HEK293 (cell line): ENCODE measurements around the gene TP53BP2.

Experiments used
- FEZF1 ChIP-seq: fragments of 450-650 bp; formaldehyde crosslinking; IDR thresholded peaks from 2 replicates; pipeline ENCODE4 v1.5.1; 2016; ENCODE audit warnings: missing biosample characterization, missing genetic modification characterization
- PRDM1 ChIP-seq: fragments of 450-650 bp; formaldehyde crosslinking; IDR thresholded peaks from 2 replicates; pipeline ENCODE4; 2016; ENCODE audit warnings: missing biosample characterization, missing genetic modification characterization
- SETDB1 ChIP-seq: IDR thresholded peaks from one replicate; pipeline ENCODE4 v1.6.1; 2017; ENCODE audit warnings: mild to moderate bottlenecking, low read length, moderate library complexity, mixed read lengths; ENCODE audit not compliant: insufficient read length
- ZBTB20 ChIP-seq: fragments of 450-650 bp; formaldehyde crosslinking; IDR thresholded peaks from 2 replicates; pipeline ENCODE4 v1.5.1; 2016; ENCODE audit warnings: missing biosample characterization, missing genetic modification characterization
- ZFHX2 ChIP-seq: fragments of 450-650 bp; formaldehyde crosslinking; conservative IDR thresholded peaks from 2 replicates; pipeline ENCODE4 v1.5.1; 2016; ENCODE audit warnings: missing biosample characterization, missing genetic modification characterization
- ZFP3 ChIP-seq: fragments of 450-650 bp; formaldehyde crosslinking; IDR thresholded peaks from 2 replicates; pipeline ENCODE4 v1.5.1; 2016; ENCODE audit warnings: low read depth, missing biosample characterization, missing genetic modification characterization
- ZFP41 ChIP-seq: fragments of 450-650 bp; formaldehyde crosslinking; IDR thresholded peaks from 2 replicates; pipeline ENCODE4 v1.5.1; 2016; ENCODE audit warnings: missing biosample characterization, missing genetic modification characterization, borderline replicate concordance
- ZNF114 ChIP-seq: fragments of 450-650 bp; formaldehyde crosslinking; IDR thresholded peaks from 2 replicates; pipeline ENCODE4 v1.5.0; 2017; ENCODE audit warnings: missing biosample characterization, missing genetic modification characterization
- ZNF223 ChIP-seq: fragments of 450-650 bp; formaldehyde crosslinking; IDR thresholded peaks from 2 replicates; pipeline ENCODE4 v1.5.1; 2016; ENCODE audit warnings: missing biosample characterization, missing genetic modification characterization
- ZNF24 ChIP-seq: fragments of 450-650 bp; formaldehyde crosslinking; IDR thresholded peaks from 2 replicates; pipeline ENCODE4 v1.5.1; 2016; ENCODE audit warnings: missing biosample characterization, missing genetic modification characterization
- ZNF266 ChIP-seq: fragments of 450-650 bp; formaldehyde crosslinking; IDR thresholded peaks from 2 replicates; pipeline ENCODE4 v1.5.1; 2016; ENCODE audit warnings: missing biosample characterization, missing genetic modification characterization, low read depth
- ZNF302 ChIP-seq: fragments of 450-650 bp; formaldehyde crosslinking; IDR thresholded peaks from 2 replicates; pipeline ENCODE4 v1.5.1; 2016; ENCODE audit warnings: missing biosample characterization, missing genetic modification characterization, low read depth
- ZNF341 ChIP-seq: fragments of 450-650 bp; formaldehyde crosslinking; IDR thresholded peaks from 2 replicates; pipeline ENCODE4; 2016; ENCODE audit warnings: low read depth, missing biosample characterization, missing genetic modification characterization
- ZNF433 ChIP-seq: fragments of 450-650 bp; formaldehyde crosslinking; IDR thresholded peaks from 2 replicates; pipeline ENCODE4 v1.5.1; 2016; ENCODE audit warnings: missing biosample characterization, missing genetic modification characterization, low read depth
- ZNF48 ChIP-seq: fragments of 450-650 bp; formaldehyde crosslinking; IDR thresholded peaks from 2 replicates; pipeline ENCODE4 v1.5.1; 2016; ENCODE audit warnings: missing biosample characterization, missing genetic modification characterization
- ZNF555 ChIP-seq: fragments of 450-650 bp; formaldehyde crosslinking; conservative IDR thresholded peaks from 2 replicates; pipeline ENCODE4 v1.5.1; 2017; ENCODE audit warnings: missing biosample characterization, mild to moderate bottlenecking, missing genetic modification characterization, inconsistent platforms
- ZNF558 ChIP-seq: fragments of 450-650 bp; formaldehyde crosslinking; IDR thresholded peaks from 2 replicates; pipeline ENCODE4 v1.5.1; 2016; ENCODE audit warnings: missing biosample characterization, missing genetic modification characterization
- ZNF585B ChIP-seq: fragments of 450-650 bp; formaldehyde crosslinking; IDR thresholded peaks from 2 replicates; pipeline ENCODE4 v1.5.1; 2016; ENCODE audit warnings: missing biosample characterization, missing genetic modification characterization
- ZNF776 ChIP-seq: fragments of 450-650 bp; formaldehyde crosslinking; IDR thresholded peaks from 2 replicates; pipeline ENCODE4 v1.5.0; 2017; ENCODE audit warnings: missing biosample characterization, missing genetic modification characterization, borderline replicate concordance
- ZNF785 ChIP-seq: fragments of 450-650 bp; formaldehyde crosslinking; IDR thresholded peaks from 2 replicates; pipeline ENCODE4 v1.5.1; 2016; ENCODE audit warnings: missing biosample characterization, missing genetic modification characterization
- ZSCAN23 ChIP-seq: fragments of 450-650 bp; formaldehyde crosslinking; IDR thresholded peaks from 2 replicates; pipeline ENCODE4 v1.5.1; 2016; ENCODE audit warnings: missing biosample characterization, missing genetic modification characterization
- ZSCAN30 ChIP-seq: fragments of 450-650 bp; IDR thresholded peaks from 2 replicates; pipeline ENCODE4 v1.5.1; 2018; ENCODE audit warnings: missing biosample characterization, mild to moderate bottlenecking, missing genetic modification characterization, moderate library complexity
- TF ChIP-seq, protein P1 (sequence below): fragments of 450-650 bp; formaldehyde crosslinking; IDR thresholded peaks from 2 replicates; pipeline ENCODE4 v1.5.1; 2016; ENCODE audit warnings: missing biosample characterization, missing genetic modification characterization
- TF ChIP-seq, protein P2 (sequence below): fragments of 450-650 bp; formaldehyde crosslinking; IDR thresholded peaks from 2 replicates; pipeline ENCODE4 v1.5.1; 2016; ENCODE audit warnings: missing biosample characterization, missing genetic modification characterization
- TF ChIP-seq, protein P3 (sequence below): fragments of 450-650 bp; formaldehyde crosslinking; IDR thresholded peaks from 2 replicates; pipeline ENCODE4 v1.5.1; 2016; ENCODE audit warnings: missing biosample characterization, missing genetic modification characterization
- TF ChIP-seq, protein P4 (sequence below): fragments of 450-650 bp; formaldehyde crosslinking; IDR thresholded peaks from 2 replicates; pipeline ENCODE4 v1.5.0; 2017; ENCODE audit warnings: missing biosample characterization, missing genetic modification characterization, borderline replicate concordance
- TF ChIP-seq, protein P5 (sequence below): fragments of 450-650 bp; formaldehyde crosslinking; IDR thresholded peaks from 2 replicates; pipeline ENCODE4 v1.5.1; 2016; ENCODE audit warnings: missing biosample characterization, missing genetic modification characterization
- TF ChIP-seq, protein P6 (sequence below): fragments of 450-650 bp; formaldehyde crosslinking; IDR thresholded peaks from 2 replicates; pipeline ENCODE4 v1.5.1; 2016; ENCODE audit warnings: missing biosample characterization, missing genetic modification characterization

Gene TP53BP2

DNA sequence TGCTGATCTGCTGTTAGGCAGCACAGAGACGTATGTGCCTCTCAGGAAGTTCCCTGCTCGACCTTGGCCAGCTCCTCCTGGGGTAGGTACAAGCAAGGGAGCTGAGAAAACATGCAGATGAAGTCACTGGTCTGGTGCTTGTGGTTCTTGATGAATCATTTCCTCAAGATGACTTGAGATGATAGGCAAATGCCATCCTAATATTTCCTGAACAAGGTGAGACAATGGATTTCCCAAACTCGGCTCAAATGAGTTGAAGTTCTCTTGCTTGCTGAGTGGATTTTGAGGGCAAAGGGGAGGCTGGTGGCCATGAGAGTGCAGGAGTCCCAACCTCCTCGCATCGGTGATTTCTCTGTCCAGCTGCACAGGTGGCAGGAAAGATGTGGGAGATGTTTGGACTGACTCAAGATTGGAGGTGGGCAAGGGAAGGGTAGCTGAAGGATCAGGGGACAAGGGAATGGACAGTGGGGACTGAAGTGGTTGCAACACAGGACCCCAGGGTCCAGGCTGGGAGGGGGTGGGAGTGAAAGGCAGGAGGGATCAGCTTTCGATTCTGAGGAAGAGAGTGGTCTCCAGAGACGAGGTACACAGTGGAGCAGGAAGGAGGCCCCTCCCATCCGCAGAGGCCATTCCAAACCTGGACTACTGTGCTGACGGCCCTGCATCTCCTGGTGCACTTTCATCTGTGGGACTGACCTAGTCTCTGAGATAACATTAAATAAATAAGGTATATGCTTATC, 69.5 kb downstream of the TP53BP2 start (continued):
- TF ChIP-seq, protein P1, sequence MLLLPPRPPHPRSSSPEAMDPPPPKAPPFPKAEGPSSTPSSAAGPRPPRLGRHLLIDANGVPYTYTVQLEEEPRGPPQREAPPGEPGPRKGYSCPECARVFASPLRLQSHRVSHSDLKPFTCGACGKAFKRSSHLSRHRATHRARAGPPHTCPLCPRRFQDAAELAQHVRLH (tag by site-specific recombination), result no peak
- TF ChIP-seq FEZF1 (tag by site-specific recombination), result no peak
- TF ChIP-seq, protein P2, sequence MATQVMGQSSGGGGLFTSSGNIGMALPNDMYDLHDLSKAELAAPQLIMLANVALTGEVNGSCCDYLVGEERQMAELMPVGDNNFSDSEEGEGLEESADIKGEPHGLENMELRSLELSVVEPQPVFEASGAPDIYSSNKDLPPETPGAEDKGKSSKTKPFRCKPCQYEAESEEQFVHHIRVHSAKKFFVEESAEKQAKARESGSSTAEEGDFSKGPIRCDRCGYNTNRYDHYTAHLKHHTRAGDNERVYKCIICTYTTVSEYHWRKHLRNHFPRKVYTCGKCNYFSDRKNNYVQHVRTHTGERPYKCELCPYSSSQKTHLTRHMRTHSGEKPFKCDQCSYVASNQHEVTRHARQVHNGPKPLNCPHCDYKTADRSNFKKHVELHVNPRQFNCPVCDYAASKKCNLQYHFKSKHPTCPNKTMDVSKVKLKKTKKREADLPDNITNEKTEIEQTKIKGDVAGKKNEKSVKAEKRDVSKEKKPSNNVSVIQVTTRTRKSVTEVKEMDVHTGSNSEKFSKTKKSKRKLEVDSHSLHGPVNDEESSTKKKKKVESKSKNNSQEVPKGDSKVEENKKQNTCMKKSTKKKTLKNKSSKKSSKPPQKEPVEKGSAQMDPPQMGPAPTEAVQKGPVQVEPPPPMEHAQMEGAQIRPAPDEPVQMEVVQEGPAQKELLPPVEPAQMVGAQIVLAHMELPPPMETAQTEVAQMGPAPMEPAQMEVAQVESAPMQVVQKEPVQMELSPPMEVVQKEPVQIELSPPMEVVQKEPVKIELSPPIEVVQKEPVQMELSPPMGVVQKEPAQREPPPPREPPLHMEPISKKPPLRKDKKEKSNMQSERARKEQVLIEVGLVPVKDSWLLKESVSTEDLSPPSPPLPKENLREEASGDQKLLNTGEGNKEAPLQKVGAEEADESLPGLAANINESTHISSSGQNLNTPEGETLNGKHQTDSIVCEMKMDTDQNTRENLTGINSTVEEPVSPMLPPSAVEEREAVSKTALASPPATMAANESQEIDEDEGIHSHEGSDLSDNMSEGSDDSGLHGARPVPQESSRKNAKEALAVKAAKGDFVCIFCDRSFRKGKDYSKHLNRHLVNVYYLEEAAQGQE (tag by site-specific recombination), result peak; percentile 89
- TF ChIP-seq ZSCAN23, result no peak
- TF ChIP-seq ZNF223, result no peak
- TF ChIP-seq ZNF585B, result no peak
- no peak for TF ChIP-seq ZNF785 (tag by site-specific recombination)
- TF ChIP-seq ZNF48 (tag by site-specific recombination), result no peak
- peak; percentile 89 for TF ChIP-seq PRDM1 (tag by site-specific recombination)
- no peak for TF ChIP-seq ZNF114 (tag by site-specific recombination)
- TF ChIP-seq, protein P3, sequence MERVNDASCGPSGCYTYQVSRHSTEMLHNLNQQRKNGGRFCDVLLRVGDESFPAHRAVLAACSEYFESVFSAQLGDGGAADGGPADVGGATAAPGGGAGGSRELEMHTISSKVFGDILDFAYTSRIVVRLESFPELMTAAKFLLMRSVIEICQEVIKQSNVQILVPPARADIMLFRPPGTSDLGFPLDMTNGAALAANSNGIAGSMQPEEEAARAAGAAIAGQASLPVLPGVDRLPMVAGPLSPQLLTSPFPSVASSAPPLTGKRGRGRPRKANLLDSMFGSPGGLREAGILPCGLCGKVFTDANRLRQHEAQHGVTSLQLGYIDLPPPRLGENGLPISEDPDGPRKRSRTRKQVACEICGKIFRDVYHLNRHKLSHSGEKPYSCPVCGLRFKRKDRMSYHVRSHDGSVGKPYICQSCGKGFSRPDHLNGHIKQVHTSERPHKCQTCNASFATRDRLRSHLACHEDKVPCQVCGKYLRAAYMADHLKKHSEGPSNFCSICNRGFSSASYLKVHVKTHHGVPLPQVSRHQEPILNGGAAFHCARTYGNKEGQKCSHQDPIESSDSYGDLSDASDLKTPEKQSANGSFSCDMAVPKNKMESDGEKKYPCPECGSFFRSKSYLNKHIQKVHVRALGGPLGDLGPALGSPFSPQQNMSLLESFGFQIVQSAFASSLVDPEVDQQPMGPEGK, result no peak
- no peak for TF ChIP-seq ZNF433 (tag by site-specific recombination)
- TF ChIP-seq, protein P4, sequence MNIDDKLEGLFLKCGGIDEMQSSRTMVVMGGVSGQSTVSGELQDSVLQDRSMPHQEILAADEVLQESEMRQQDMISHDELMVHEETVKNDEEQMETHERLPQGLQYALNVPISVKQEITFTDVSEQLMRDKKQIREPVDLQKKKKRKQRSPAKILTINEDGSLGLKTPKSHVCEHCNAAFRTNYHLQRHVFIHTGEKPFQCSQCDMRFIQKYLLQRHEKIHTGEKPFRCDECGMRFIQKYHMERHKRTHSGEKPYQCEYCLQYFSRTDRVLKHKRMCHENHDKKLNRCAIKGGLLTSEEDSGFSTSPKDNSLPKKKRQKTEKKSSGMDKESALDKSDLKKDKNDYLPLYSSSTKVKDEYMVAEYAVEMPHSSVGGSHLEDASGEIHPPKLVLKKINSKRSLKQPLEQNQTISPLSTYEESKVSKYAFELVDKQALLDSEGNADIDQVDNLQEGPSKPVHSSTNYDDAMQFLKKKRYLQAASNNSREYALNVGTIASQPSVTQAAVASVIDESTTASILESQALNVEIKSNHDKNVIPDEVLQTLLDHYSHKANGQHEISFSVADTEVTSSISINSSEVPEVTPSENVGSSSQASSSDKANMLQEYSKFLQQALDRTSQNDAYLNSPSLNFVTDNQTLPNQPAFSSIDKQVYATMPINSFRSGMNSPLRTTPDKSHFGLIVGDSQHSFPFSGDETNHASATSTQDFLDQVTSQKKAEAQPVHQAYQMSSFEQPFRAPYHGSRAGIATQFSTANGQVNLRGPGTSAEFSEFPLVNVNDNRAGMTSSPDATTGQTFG, result no peak
- no peak for TF ChIP-seq ZNF266 (tag by site-specific recombination)
- no peak for TF ChIP-seq ZFP41 (tag by site-specific recombination)
- no peak for TF ChIP-seq ZNF302 (tag by site-specific recombination)
- no peak for TF ChIP-seq ZSCAN30 (tag by site-specific recombination)
- no peak for TF ChIP-seq ZFP3 (tag by site-specific recombination)
- no peak for TF ChIP-seq ZNF776 (tag by site-specific recombination)
- no peak for TF ChIP-seq SETDB1
- no peak for TF ChIP-seq ZNF555
- no peak for TF ChIP-seq ZNF341 (tag by site-specific recombination)
- TF ChIP-seq ZNF558 (tag by site-specific recombination), result no peak
- no peak for TF ChIP-seq ZFHX2
- TF ChIP-seq, protein P5, sequence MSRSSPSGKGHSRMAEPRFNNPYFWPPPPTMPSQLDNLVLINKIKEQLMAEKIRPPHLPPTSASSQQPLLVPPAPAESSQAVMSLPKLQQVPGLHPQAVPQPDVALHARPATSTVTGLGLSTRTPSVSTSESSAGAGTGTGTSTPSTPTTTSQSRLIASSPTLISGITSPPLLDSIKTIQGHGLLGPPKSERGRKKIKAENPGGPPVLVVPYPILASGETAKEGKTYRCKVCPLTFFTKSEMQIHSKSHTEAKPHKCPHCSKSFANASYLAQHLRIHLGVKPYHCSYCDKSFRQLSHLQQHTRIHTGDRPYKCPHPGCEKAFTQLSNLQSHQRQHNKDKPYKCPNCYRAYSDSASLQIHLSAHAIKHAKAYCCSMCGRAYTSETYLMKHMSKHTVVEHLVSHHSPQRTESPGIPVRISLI (tag by site-specific recombination), result no peak
- TF ChIP-seq, protein P6, sequence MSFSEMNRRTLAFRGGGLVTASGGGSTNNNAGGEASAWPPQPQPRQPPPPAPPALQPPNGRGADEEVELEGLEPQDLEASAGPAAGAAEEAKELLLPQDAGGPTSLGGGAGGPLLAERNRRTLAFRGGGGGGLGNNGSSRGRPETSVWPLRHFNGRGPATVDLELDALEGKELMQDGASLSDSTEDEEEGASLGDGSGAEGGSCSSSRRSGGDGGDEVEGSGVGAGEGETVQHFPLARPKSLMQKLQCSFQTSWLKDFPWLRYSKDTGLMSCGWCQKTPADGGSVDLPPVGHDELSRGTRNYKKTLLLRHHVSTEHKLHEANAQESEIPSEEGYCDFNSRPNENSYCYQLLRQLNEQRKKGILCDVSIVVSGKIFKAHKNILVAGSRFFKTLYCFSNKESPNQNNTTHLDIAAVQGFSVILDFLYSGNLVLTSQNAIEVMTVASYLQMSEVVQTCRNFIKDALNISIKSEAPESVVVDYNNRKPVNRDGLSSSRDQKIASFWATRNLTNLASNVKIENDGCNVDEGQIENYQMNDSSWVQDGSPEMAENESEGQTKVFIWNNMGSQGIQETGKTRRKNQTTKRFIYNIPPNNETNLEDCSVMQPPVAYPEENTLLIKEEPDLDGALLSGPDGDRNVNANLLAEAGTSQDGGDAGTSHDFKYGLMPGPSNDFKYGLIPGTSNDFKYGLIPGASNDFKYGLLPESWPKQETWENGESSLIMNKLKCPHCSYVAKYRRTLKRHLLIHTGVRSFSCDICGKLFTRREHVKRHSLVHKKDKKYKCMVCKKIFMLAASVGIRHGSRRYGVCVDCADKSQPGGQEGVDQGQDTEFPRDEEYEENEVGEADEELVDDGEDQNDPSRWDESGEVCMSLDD (tag by site-specific recombination), result no peak
- no peak for TF ChIP-seq ZNF24 (tag by site-specific recombination)
- no peak for TF ChIP-seq ZBTB20 (tag by site-specific recombination)
